ENCODE measurements around the gene PRR20G.

Gene PRR20G

DNA sequence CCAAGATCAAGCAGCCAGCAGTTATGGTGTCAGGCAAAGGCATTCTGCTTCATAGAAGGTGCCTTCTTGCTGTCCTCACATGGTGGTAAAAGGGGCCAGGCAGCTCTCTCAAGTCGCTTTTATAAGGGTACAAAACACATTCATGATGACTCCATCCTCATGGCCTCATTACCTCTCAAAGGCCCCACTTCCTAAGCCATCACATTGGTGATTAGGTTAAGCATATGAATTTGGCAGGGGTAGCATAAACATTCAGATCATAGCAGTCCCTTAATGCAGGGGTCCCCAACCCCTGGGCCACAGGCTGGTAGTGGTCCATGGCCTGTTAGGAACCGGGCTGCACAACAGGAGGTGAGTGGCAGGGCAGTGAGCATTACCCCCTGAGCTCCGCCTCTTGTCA is 52.1 kb downstream of the PRR20G start:
- no peak for DNase-seq (ENCODE audit: low read depth in 2 of 3, low spot score in 1 of 3)

DNA sequence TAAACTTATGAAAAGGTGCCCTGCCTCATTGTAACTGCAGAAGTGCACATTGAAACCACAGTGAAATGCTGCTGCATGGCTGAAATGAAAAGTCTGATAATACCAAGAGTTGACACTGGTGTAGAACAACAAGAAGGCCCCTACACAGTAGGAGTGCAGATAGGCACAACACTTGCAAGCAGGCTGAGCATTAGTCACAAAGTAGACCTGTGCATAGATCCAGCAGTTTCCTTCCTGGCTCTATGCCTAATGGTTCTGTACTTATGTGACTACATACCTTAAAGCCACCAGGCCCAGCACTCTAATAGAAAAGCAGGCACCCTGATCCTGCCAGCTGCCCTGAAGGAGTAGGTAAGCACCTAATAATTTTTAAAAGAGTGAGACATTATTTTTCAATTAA is 53.1 kb downstream of the PRR20G start:
- no peak for DNase-seq (ENCODE audit: low read depth in 2 of 3, low spot score in 1 of 3)
